Liver (tissue), 9 donors: ENCODE measurements around the gene MGAT4A. TPM values are rescaled to one million over a fixed set of nuclear protein-coding genes. Genes with fewer than 3 reads are reported as not detected.

ENCODE experiments used
- DNase-seq: peaks from one replicate; pipeline ENCODE4 v3.0.0-alpha.2; 2017; ENCODE audit warnings: low spot score
- H3K27ac ChIP-seq, 2 donors: one replicate each; pipeline ENCODE4 v1.7.0; 2013; ENCODE audit warnings: inconsistent platforms in 2 of 2, low read length in 2 of 2, control low read depth in 1 of 2, low read depth in 1 of 2, mild to moderate bottlenecking in 1 of 2
- H3K27me3 ChIP-seq, 4 donors: one replicate each; pipeline versions ENCODE4 v1.6.1 to v1.7.0; 2013; ENCODE audit warnings: low read length in 3 of 4, inconsistent platforms in 1 of 4, mild to moderate bottlenecking in 1 of 4, moderate library complexity in 1 of 4; ENCODE audit not compliant: control insufficient read depth in 4 of 4, insufficient read depth in 4 of 4
- H3K36me3 ChIP-seq, 4 donors: one replicate each; pipeline versions ENCODE4 v1.6.1 to v1.7.0; 2013; ENCODE audit warnings: low read length in 3 of 4, mild to moderate bottlenecking in 3 of 4, low read depth in 1 of 4, moderate library complexity in 1 of 4; ENCODE audit not compliant: control insufficient read depth in 4 of 4, insufficient read depth in 3 of 4
- H3K4me1 ChIP-seq, 4 donors: one replicate each; pipeline versions ENCODE4 v1.6.1 to v1.7.0; 2013; ENCODE audit warnings: low read length in 3 of 4, mild to moderate bottlenecking in 3 of 4, moderate library complexity in 1 of 4; ENCODE audit not compliant: control insufficient read depth in 4 of 4, insufficient read depth in 4 of 4
- H3K4me3 ChIP-seq, 3 donors: one replicate each; pipeline versions ENCODE4 v1.6.1 to v1.7.0; 2013; ENCODE audit warnings: low read length in 3 of 3, control low read depth in 1 of 3, low read depth in 1 of 3, mild to moderate bottlenecking in 1 of 3
- H3K9ac ChIP-seq, 2 donors: one replicate each; pipeline ENCODE4 v1.7.0; 2013; ENCODE audit warnings: low read length in 2 of 2, mild to moderate bottlenecking in 2 of 2, moderate library complexity in 2 of 2, control low read depth in 1 of 2, low read depth in 1 of 2
- H3K9me3 ChIP-seq, 4 donors: one replicate each; pipeline versions ENCODE4 v1.6.1 to v1.7.0; 2013; ENCODE audit warnings: low read length in 3 of 4; ENCODE audit not compliant: control insufficient read depth in 4 of 4
- ATF3 ChIP-seq: IDR thresholded peaks from 2 replicates; pipeline ENCODE4 v1.6.1; 2016; ENCODE audit warnings: antibody characterized with exemption
- EGR1 ChIP-seq, 2 donors: IDR thresholded peaks; 2 replicates each; pipeline ENCODE4 v1.6.1; 2016 to 2018; ENCODE audit warnings: antibody characterized with exemption in 2 of 2, low read depth in 2 of 2
- FOXA1 ChIP-seq: IDR thresholded peaks from 2 replicates; pipeline ENCODE4 v1.6.1; 2016; ENCODE audit warnings: antibody characterized with exemption
- FOXA2 ChIP-seq: IDR thresholded peaks from 2 replicates; pipeline ENCODE4 v1.6.1; 2016; ENCODE audit warnings: antibody characterized with exemption
- GABPA ChIP-seq, 2 donors: IDR thresholded peaks in 1 of 2; conservative IDR thresholded peaks in 1 of 2; 2 replicates each; pipeline ENCODE4 v1.6.1; 2016; ENCODE audit warnings: antibody characterized with exemption in 2 of 2, mild to moderate bottlenecking in 1 of 2, moderate library complexity in 1 of 2
- HNF4A ChIP-seq, 2 donors: conservative IDR thresholded peaks; 2 replicates each; pipeline ENCODE4 v1.6.1; 2016; ENCODE audit warnings: antibody characterized with exemption in 2 of 2, mild to moderate bottlenecking in 2 of 2
- HNF4G ChIP-seq: IDR thresholded peaks from 2 replicates; pipeline ENCODE4 v1.6.1; 2016; ENCODE audit warnings: antibody characterized with exemption
- JUND ChIP-seq, 2 donors: IDR thresholded peaks; 2 replicates each; pipeline ENCODE4 v1.6.1; 2016; ENCODE audit warnings: antibody characterized with exemption in 2 of 2
- REST ChIP-seq: IDR thresholded peaks from 2 replicates; pipeline ENCODE4 v1.6.1; 2016; ENCODE audit warnings: antibody characterized with exemption, mild to moderate bottlenecking
- RXRA ChIP-seq, 2 donors: IDR thresholded peaks; 2 replicates each; pipeline ENCODE4 v1.6.1; 2017 to 2018; ENCODE audit warnings: antibody characterized with exemption in 2 of 2, mild to moderate bottlenecking in 1 of 2
- SP1 ChIP-seq: IDR thresholded peaks from 2 replicates; pipeline ENCODE4 v1.6.1; 2018; ENCODE audit warnings: antibody characterized with exemption, mild to moderate bottlenecking
- TAF1 ChIP-seq: conservative IDR thresholded peaks from 2 replicates; pipeline ENCODE4 v1.6.1; 2016; ENCODE audit warnings: antibody characterized with exemption, mild to moderate bottlenecking
- YY1 ChIP-seq: IDR thresholded peaks from 2 replicates; pipeline ENCODE4 v1.6.1; 2016; ENCODE audit warnings: antibody characterized with exemption, mild to moderate bottlenecking
- WGBS: extraction: QIAGEN DNeasy Blood & Tissue Kit; methylation state at CpG from one replicate; pipeline ENCODE4 v1.1.7; 2013; 5-methylcytosine and 5-hydroxymethylcytosine counted together
- polyA plus RNA-seq, 2 donors: library from polyadenylated mRNA; stranded (reverse) in 1 of 2; unstranded in 1 of 2; fragments of 200-250 nt in 1 of 2; fragments of >200 nt in 1 of 2; fragmentation: Nextera tagmentation in 1 of 2; extraction: Ambion mirVana in 1 of 2; gene quantifications; one replicate each; pipeline versions ENCODE4 v1.2.1 to v1.2.3, GENCODE V29; 2013 to 2015
- total RNA-seq, 2 donors: library from RNA; depleted of rRNA; stranded (reverse); fragments of >200 nt; gene quantifications; one replicate each; pipeline ENCODE4 v1.2.3, GENCODE V29; 2014
- TF ChIP-seq, protein P1 (sequence below): IDR thresholded peaks from 2 replicates; pipeline ENCODE4 v1.6.1; 2016; ENCODE audit warnings: antibody characterized with exemption
- donor health status: healthy.
- donor health status: healthy.
- donor health status: healthy.
- donor health status: healthy.
- donor health status: healthy.

Gene MGAT4A
- total and polyA plus RNA-seq, 4 donors = 2.7 to 17.3 (median 5.4) TPM

- no peak for TF ChIP-seq FOXA1
- TF ChIP-seq GABPA (IDR thresholded peaks at IDR 0.05 in 1 of 2, conservative IDR thresholded peaks at IDR 0.05 in 1 of 2) = no peak
- TF ChIP-seq SP1 = no peak
- no peak for TF ChIP-seq YY1
- TF ChIP-seq HNF4A (conservative IDR thresholded peaks at IDR 0.05) = no peak
- TF ChIP-seq REST = no peak
- TF ChIP-seq HNF4G = no peak
- no peak for TF ChIP-seq FOXA2
- peaks cover 11 to 34% (median 27%) of the 10 kb centered on the region in 4 donors for H3K4me1 ChIP-seq
- no peak overlapping the region for H3K4me3 ChIP-seq
- no peak overlapping the region for H3K27ac ChIP-seq
- no peak for DNase-seq
- 87% methylated on average over 6 of the region's 6 CpGs for WGBS
- no peaks in the 10 kb centered on the region for H3K27me3 ChIP-seq
- H3K36me3 ChIP-seq = no peaks in the 10 kb centered on the region
- no peak overlapping the region for H3K9ac ChIP-seq
- no peaks in the 10 kb centered on the region for H3K9me3 ChIP-seq
Observed at GRCh38 chr2:98708396-98709186, 22.3 kb downstream of the MGAT4A start.

GRCh38 chr2:98706591-98706990 is 24.3 kb downstream of the MGAT4A start:
- peaks cover 20 to 52% (median 43%) of the 10 kb centered on the region in 4 donors for H3K4me1 ChIP-seq
- no peak for TF ChIP-seq HNF4A (conservative IDR thresholded peaks at IDR 0.05)
- TF ChIP-seq REST = no peak
- TF ChIP-seq JUND (IDR thresholded peaks at IDR 0.05) = no peak
- no peak for TF ChIP-seq TAF1
- no peak for TF ChIP-seq RXRA (IDR thresholded peaks at IDR 0.05)
- no peak for TF ChIP-seq FOXA1
- no peak for TF ChIP-seq ATF3
- TF ChIP-seq, protein P1, sequence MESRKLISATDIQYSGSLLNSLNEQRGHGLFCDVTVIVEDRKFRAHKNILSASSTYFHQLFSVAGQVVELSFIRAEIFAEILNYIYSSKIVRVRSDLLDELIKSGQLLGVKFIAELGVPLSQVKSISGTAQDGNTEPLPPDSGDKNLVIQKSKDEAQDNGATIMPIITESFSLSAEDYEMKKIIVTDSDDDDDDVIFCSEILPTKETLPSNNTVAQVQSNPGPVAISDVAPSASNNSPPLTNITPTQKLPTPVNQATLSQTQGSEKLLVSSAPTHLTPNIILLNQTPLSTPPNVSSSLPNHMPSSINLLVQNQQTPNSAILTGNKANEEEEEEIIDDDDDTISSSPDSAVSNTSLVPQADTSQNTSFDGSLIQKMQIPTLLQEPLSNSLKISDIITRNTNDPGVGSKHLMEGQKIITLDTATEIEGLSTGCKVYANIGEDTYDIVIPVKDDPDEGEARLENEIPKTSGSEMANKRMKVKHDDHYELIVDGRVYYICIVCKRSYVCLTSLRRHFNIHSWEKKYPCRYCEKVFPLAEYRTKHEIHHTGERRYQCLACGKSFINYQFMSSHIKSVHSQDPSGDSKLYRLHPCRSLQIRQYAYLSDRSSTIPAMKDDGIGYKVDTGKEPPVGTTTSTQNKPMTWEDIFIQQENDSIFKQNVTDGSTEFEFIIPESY = no peak
- no peak for TF ChIP-seq EGR1 (IDR thresholded peaks at IDR 0.05; ENCODE audit: low read depth in 2 of 2)
- no peak for TF ChIP-seq FOXA2

More at GRCh38 chr2:98706591-98706990, 24.3 kb downstream of the MGAT4A start:
- DNase-seq = no peak
- Histone ChIP-seq H3K4me3 (no peak overlapping the region), H3K9ac (no peak overlapping the region), H3K9me3 (no peaks in the 10 kb centered on the region), H3K36me3 (no peaks in the 10 kb centered on the region), H3K27me3 (no peaks in the 10 kb centered on the region), H3K27ac (no peak overlapping the region)
- 91% methylated on average over 2 of the region's 2 CpGs for WGBS
